ENCODE data around the gene SLC6A20. TPM values are rescaled to one million over a fixed set of nuclear protein-coding genes. Genes with fewer than 3 reads are reported as not detected.

The SLC6A20 gene
- total and polyA plus RNA-seq, 2 experiments from 2014 or later: 0.05 to 0.14 TPM

DNA sequence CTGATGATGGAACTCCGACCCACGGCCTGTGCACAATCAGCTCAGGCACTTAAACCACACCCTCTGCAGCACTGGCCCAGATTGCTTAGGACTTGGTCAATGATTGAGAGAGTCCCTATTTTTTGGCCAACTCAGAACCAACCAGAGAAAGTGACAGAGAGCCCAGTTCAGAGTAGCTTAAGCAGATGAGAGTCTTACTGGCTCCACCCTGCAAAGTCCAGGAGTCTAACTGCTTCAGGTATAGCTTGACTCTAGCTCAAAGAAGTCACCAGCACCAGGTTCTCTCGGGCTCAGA is 20.1 kb downstream of the SLC6A20 start (continued):
- TF ChIP-seq, protein P1, sequence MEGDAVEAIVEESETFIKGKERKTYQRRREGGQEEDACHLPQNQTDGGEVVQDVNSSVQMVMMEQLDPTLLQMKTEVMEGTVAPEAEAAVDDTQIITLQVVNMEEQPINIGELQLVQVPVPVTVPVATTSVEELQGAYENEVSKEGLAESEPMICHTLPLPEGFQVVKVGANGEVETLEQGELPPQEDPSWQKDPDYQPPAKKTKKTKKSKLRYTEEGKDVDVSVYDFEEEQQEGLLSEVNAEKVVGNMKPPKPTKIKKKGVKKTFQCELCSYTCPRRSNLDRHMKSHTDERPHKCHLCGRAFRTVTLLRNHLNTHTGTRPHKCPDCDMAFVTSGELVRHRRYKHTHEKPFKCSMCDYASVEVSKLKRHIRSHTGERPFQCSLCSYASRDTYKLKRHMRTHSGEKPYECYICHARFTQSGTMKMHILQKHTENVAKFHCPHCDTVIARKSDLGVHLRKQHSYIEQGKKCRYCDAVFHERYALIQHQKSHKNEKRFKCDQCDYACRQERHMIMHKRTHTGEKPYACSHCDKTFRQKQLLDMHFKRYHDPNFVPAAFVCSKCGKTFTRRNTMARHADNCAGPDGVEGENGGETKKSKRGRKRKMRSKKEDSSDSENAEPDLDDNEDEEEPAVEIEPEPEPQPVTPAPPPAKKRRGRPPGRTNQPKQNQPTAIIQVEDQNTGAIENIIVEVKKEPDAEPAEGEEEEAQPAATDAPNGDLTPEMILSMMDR (conservative IDR thresholded peaks at IDR 0.05; ENCODE audit: low read depth in 2 of 2): no peak
- no peak for TF ChIP-seq EZH2 (IDR thresholded peaks at IDR 0.05; ENCODE audit: low read depth, unreplicated experiment)
- TF ChIP-seq JUNB (IDR thresholded peaks at IDR 0.05; ENCODE audit: unreplicated experiment): no peak
- TF ChIP-seq EZH2phosphoT487 (IDR thresholded peaks at IDR 0.05; ENCODE audit: unreplicated experiment): no peak
- no peak for TF ChIP-seq STAT1 (IDR thresholded peaks at IDR 0.05; ENCODE audit: unreplicated experiment)
- no peak for TF ChIP-seq NANOG (IDR thresholded peaks at IDR 0.05; ENCODE audit: borderline replicate concordance)
- no peak for TF ChIP-seq REST (IDR thresholded peaks at IDR 0.05; ENCODE audit: unreplicated experiment)

- Histone ChIP-seq H3K79me2 (replicated peaks; ENCODE audit: insufficient read depth) (no peaks in the 10 kb centered on the region), H4K20me1 (replicated peaks; ENCODE audit: insufficient read depth) (no peaks in the 10 kb centered on the region), H3K4me3 (no peak overlapping the region), H3K27ac (ENCODE audit: low read depth) (no peak overlapping the region), H3K9me2 (ENCODE audit: insufficient read depth) (0 out of 2 replicates have a peak, but pooled peaks cover 8% of the 10 kb centered on the region), H3K36me3 (ENCODE audit: insufficient read depth) (no peaks in the 10 kb centered on the region), H3K27me3 (ENCODE audit: insufficient read depth) (no peaks in the 10 kb centered on the region), H2AFZ (no peak overlapping the region), H3K4me2 (no peak overlapping the region), H3F3A (replicated peaks; ENCODE audit: low read depth) (no peaks in the 10 kb centered on the region), H3K4me1 (ENCODE audit: insufficient read depth) (peaks cover 6% of the 10 kb centered on the region)
- H3K27me3 Mint-ChIP-seq (ENCODE audit: insufficient read depth, low read depth, poor library complexity): peaks cover 8% of the 10 kb centered on the region
- H3K36me3 Mint-ChIP-seq (ENCODE audit: low read depth): no peaks in the 10 kb centered on the region
- no peak overlapping the region for H3K4me3 Mint-ChIP-seq
- H3K27ac Mint-ChIP-seq: no peak overlapping the region
- peaks cover 12% of the 10 kb centered on the region for H3K4me1 Mint-ChIP-seq
- ATAC-seq (no peak), DNase-seq (ENCODE audit: low spot score) (no peak)
- H3K9me3 Mint-ChIP-seq: no peaks in the 10 kb centered on the region
- TF ChIP-seq ZNF331 (CRISPR knock-in tag; IDR thresholded peaks at IDR 0.05; ENCODE audit: low read depth) (no peak), POLR2AphosphoS5 (IDR thresholded peaks at IDR 0.05; ENCODE audit: low read depth) (no peak), JUNB (IDR thresholded peaks at IDR 0.05; ENCODE audit: unreplicated experiment) (no peak), STAT1 (IDR thresholded peaks at IDR 0.05; ENCODE audit: unreplicated experiment) (no peak), CREB1 (CRISPR knock-in tag; IDR thresholded peaks at IDR 0.05; ENCODE audit: low read depth) (no peak), REST (IDR thresholded peaks at IDR 0.05; ENCODE audit: unreplicated experiment) (no peak), NANOG (IDR thresholded peaks at IDR 0.05; ENCODE audit: borderline replicate concordance) (no peak)
- TF ChIP-seq, protein P1 (conservative IDR thresholded peaks at IDR 0.05; ENCODE audit: low read depth in 2 of 2): no peak
- TF ChIP-seq, protein P2, sequence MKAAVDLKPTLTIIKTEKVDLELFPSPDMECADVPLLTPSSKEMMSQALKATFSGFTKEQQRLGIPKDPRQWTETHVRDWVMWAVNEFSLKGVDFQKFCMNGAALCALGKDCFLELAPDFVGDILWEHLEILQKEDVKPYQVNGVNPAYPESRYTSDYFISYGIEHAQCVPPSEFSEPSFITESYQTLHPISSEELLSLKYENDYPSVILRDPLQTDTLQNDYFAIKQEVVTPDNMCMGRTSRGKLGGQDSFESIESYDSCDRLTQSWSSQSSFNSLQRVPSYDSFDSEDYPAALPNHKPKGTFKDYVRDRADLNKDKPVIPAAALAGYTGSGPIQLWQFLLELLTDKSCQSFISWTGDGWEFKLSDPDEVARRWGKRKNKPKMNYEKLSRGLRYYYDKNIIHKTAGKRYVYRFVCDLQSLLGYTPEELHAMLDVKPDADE (IDR thresholded peaks at IDR 0.05): no peak
Measured at GRCh38 chr3:45775571-45776300, 20.6 kb downstream of the SLC6A20 start.
